ENCODE results near the gene SPATS2L.

SPATS2L gene

GRCh38 chr2:200467806-200468681 lies 161.6 kb downstream of the SPATS2L start:
- TF ChIP-seq OSR2 (tag by site-specific recombination; IDR thresholded peaks at IDR 0.05) (no peak), ZNF214 (tag by site-specific recombination; IDR thresholded peaks at IDR 0.05; ENCODE audit: borderline replicate concordance) (no peak), ZBTB49 (tag by site-specific recombination; IDR thresholded peaks at IDR 0.05; ENCODE audit: low read depth) (no peak), GFI1B (tag by site-specific recombination; IDR thresholded peaks at IDR 0.05) (no peak), ZFHX2 (tag by site-specific recombination; conservative IDR thresholded peaks at IDR 0.05) (no peak), ZBTB11 (tag by site-specific recombination; conservative IDR thresholded peaks at IDR 0.05; ENCODE audit: low read depth) (no peak), ZNF175 (tag by site-specific recombination; IDR thresholded peaks at IDR 0.05) (no peak), ZNF843 (tag by site-specific recombination; IDR thresholded peaks at IDR 0.05) (no peak), SP3 (tag by site-specific recombination; IDR thresholded peaks at IDR 0.05) (no peak), ZNF692 (tag by site-specific recombination; IDR thresholded peaks at IDR 0.05) (no peak), ZNF600 (tag by site-specific recombination; IDR thresholded peaks at IDR 0.05) (no peak), ZSCAN18 (tag by site-specific recombination; IDR thresholded peaks at IDR 0.05) (no peak), ZNF626 (tag by site-specific recombination; IDR thresholded peaks at IDR 0.05) (no peak), ZNF311 (tag by site-specific recombination; IDR thresholded peaks at IDR 0.05; ENCODE audit: borderline replicate concordance) (no peak), ZNF785 (tag by site-specific recombination; IDR thresholded peaks at IDR 0.05) (no peak), ZNF132 (tag by site-specific recombination; IDR thresholded peaks at IDR 0.05; ENCODE audit: borderline replicate concordance) (no peak)
- Histone ChIP-seq H3K9me3 (ENCODE audit: control insufficient read depth, insufficient read depth, low read depth, low read length) (no peaks in the 10 kb centered on the region), H3K36me3 (ENCODE audit: control insufficient read depth in 2 of 2, insufficient read depth in 1 of 2, low read length in 2 of 2) (peaks cover 0 to 50% of the 10 kb centered on the region in 2 experiments; a peak in 2 of 3 replicates), H3K27ac (ENCODE audit: extremely low read depth, low read depth, low read length) (no peak overlapping the region), H3K4me3 (ENCODE audit: low read depth, low read length) (no peak overlapping the region), H3K4me1 (ENCODE audit: control insufficient read depth, insufficient read depth, low read length) (no peaks in the 10 kb centered on the region)
- ChIA-PET POLR2A (no interaction called here), CTCF (interaction anchor here (0.6 to 0.8 kb wide), 5 partner anchors 11 to 240 kb away, joined by 3 to 4 read pairs (median 3); no protein-coding TSS in a partner anchor)

All from HEK293 (cell line).